MM.1S (cell line): Measurements from ENCODE around the gene LETM1.

ENCODE experiments used
- CTCF ChIP-seq: fragments of 300-600 bp; sonication (generic); IDR thresholded peaks from 2 replicates; pipeline ENCODE4 v1.5.1; 2016; ENCODE audit warnings: antibody characterized with exemption, low read length, mixed read lengths
- EZH2 ChIP-seq: fragments of 300-600 bp; sonication (generic); optimal IDR thresholded peaks from 2 replicates; pipeline ENCODE3; 2017; ENCODE audit warnings: low read depth, mild to moderate bottlenecking, antibody characterized with exemption, low read length, mixed read lengths
- EZH2phosphoT487 ChIP-seq: fragments of 300-600 bp; sonication (generic); IDR thresholded peaks from 2 replicates; pipeline ENCODE4 v1.6.1; 2018; ENCODE audit warnings: antibody characterized with exemption, low read length

DNA sequence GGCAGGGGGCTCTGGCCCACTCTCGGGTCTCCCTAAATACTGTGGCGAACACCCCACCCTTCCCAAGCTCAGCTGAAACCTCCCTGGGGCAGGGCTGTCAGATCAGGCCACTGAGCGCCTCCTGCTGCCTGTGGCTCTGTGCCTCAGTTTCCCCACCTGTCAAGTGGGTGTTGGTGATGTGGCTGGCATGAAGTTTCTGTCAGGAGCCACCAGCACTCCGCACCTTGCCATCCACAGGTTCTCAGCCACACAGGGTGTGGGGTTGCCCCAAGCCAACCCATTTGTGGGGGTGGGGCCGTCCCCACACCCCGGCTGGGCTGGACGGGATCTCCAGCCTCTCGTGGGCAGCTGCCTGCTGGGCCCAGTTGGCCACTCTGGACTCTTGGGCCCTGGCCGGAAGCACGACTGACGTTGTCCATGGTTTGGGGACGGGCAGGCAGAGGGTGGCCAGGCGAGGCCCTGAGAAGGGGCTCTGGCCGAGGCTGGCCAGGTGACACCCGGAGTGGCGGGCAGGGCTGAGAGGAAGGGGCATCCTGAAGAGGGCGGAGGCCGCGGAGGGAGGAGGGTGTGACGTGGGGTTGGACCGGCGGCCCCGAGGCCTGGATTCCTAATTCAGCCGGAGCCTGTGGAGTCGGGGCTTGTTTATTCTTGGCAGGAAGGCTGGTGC, 68.4 kb downstream of the LETM1 start:
- no peak for TF ChIP-seq CTCF
- no peak for TF ChIP-seq EZH2phosphoT487
- no peak for TF ChIP-seq EZH2
